Thyroid gland (tissue), 4 donors: ENCODE measurements around the gene HES4. TPM values are rescaled to one million over a fixed set of nuclear protein-coding genes. Genes with fewer than 3 reads are reported as not detected.
"Not testable (repeated sequence)": the region's sequence is repeated elsewhere in the genome, so short reads cannot be mapped to it uniquely, and the experiment has no call there.

ENCODE experiments used
- DNase-seq, 2 donors: peaks; one replicate each; pipeline ENCODE4 v3.0.0-alpha.2; 2019
- H3K27ac ChIP-seq, 3 donors: fragments of 200-600 bp; sonication (generic); 1 replicate in 2 of 3; 2 replicates in 1 of 3; pipeline ENCODE4 v1.5.1; 2016 to 2019; ENCODE audit warnings: mild to moderate bottlenecking in 1 of 3, moderate library complexity in 1 of 3
- H3K27me3 ChIP-seq: fragments of 200-600 bp; sonication (generic); one replicate; pipeline ENCODE4 v1.5.1; 2019
- H3K36me3 ChIP-seq, 2 donors: fragments of 200-600 bp; sonication (generic); one replicate each; pipeline ENCODE4 v1.5.1; 2016 to 2019
- H3K4me1 ChIP-seq, 2 donors: fragments of 200-600 bp; sonication (generic); one replicate each; pipeline ENCODE4 v1.5.1; 2017 to 2019
- H3K4me3 ChIP-seq, 3 donors: fragments of 200-600 bp; sonication (generic); replicated peaks in 1 of 3; 1 replicate in 2 of 3; 2 replicates in 1 of 3; pipeline ENCODE4 v1.5.1; 2016; ENCODE audit warnings: mild to moderate bottlenecking in 1 of 3
- H3K9me3 ChIP-seq: fragments of 200-600 bp; sonication (generic); one replicate; pipeline ENCODE4 v1.5.1; 2017
- POLR2A ChIP-seq, 2 donors: fragments of 450-650 bp; IDR thresholded peaks; one replicate each; pipeline ENCODE4 v1.6.1; 2017; ENCODE audit warnings: antibody characterized with exemption in 2 of 2, mild to moderate bottlenecking in 2 of 2, moderate library complexity in 1 of 2
- WGBS, 2 donors: methylation state at CpG; one replicate each; pipeline ENCODE4 v1.1.5; 2017; 5-methylcytosine and 5-hydroxymethylcytosine counted together
- intact Hi-C: fragments of 100-400 bp; cut with DNase I; formaldehyde crosslinking; loops from one replicate; pipeline ENCODE4 v1.15.1; 2023
- total RNA-seq, 4 donors: library from RNA; depleted of rRNA; stranded (reverse); fragments of >200 nt; gene quantifications; one replicate each; pipeline ENCODE4 v1.2.3, GENCODE V29; 2016
- TF ChIP-seq, protein P1 (sequence below), 6 experiments: fragments of 200-600 bp in 3 of 6; fragments of 450-650 bp in 3 of 6; sonication (generic) in 3 of 6; IDR thresholded peaks; one replicate each; pipeline ENCODE4 v1.5.1; 2016 to 2019; ENCODE audit warnings: antibody characterized with exemption in 6 of 6, mild to moderate bottlenecking in 2 of 6, inconsistent platforms in 1 of 6, moderate library complexity in 1 of 6

The HES4 gene
- total RNA-seq, 4 donors from 2014 or later = 5.0 to 29.2 (median 18.6) TPM

- 30 to 33% methylated on average over 14 to 24 of the region's 30 CpGs for WGBS, 2 donors
- H3K4me3 ChIP-seq = no peak overlapping the region
- H3K27ac ChIP-seq = no peak overlapping the region
- no peaks in the 10 kb centered on the region for H3K27me3 ChIP-seq
- H3K4me1 ChIP-seq = peaks cover 10 to 18% of the 10 kb centered on the region in 2 donors
- intact Hi-C loops = no loop called here
- no peaks in the 10 kb centered on the region for H3K9me3 ChIP-seq
- no peak for DNase-seq
- H3K36me3 ChIP-seq = no peaks in the 10 kb centered on the region
- TF ChIP-seq POLR2A (IDR thresholded peaks at IDR 0.05) = no peak
- TF ChIP-seq, protein P1, sequence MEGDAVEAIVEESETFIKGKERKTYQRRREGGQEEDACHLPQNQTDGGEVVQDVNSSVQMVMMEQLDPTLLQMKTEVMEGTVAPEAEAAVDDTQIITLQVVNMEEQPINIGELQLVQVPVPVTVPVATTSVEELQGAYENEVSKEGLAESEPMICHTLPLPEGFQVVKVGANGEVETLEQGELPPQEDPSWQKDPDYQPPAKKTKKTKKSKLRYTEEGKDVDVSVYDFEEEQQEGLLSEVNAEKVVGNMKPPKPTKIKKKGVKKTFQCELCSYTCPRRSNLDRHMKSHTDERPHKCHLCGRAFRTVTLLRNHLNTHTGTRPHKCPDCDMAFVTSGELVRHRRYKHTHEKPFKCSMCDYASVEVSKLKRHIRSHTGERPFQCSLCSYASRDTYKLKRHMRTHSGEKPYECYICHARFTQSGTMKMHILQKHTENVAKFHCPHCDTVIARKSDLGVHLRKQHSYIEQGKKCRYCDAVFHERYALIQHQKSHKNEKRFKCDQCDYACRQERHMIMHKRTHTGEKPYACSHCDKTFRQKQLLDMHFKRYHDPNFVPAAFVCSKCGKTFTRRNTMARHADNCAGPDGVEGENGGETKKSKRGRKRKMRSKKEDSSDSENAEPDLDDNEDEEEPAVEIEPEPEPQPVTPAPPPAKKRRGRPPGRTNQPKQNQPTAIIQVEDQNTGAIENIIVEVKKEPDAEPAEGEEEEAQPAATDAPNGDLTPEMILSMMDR (IDR thresholded peaks at IDR 0.05) = no peak
Measured at GRCh38 chr1:995665-996633, 3.9 kb downstream of the HES4 start.

DNA sequence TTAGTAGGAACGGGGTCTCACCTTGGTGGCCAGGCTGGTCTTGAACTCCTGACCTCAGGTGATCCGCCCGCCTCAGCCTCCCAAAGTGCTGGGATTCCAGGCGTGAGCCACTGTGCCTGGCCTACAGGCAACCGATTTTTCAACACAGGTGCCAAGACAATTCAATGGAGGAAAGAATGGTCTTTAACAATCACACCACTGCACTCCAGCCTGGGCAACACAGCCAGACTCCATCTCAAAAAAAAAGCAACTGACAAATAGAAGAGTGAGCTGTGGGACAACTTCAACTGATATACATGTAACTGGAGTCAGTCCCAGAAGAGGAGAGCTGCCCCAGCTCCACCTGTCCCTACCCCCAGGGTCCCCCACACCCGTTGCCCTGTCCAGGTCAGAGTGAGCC, 5.4 kb downstream of the HES4 start:
- peaks cover 3 to 13% of the 10 kb centered on the region in 2 donors for H3K4me1 ChIP-seq
- WGBS, 2 donors = 89 to 91% methylated on average over 6 of the region's 6 CpGs
- intact Hi-C loops, H3K27me3 ChIP-seq, DNase-seq, H3K4me3 ChIP-seq, H3K9me3 ChIP-seq, H3K36me3 ChIP-seq, H3K27ac ChIP-seq: not testable (repeated sequence)

DNA sequence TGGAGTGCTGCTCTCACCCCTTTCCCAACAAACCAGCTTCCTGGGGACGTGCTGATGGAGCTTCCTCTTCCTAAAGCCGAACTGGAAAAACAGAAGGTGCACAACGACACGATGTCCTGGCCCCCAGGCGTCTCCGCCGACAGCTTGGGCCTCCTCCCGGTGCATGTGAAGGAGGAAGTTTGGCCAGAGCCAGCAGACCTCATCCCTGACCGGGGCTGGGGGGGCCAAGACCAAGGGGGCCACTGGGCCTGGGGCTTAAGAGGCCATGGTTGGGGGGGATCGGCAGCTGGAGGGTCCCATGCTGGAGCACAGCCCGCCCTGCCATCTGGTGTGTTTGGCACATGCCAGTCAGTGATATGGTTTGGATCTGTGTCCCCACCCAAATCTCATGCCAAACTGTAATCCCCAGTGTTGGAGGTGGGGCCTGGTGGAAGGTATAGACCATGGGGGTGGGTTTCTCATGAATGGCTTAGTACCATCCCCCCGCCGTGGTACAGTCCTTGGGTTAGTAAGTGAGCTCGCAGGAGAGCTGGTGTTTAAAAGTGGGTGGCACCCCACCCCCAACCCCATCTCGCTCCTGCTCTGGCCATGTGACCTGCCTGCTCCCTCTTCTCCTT, 6.4 kb downstream of the HES4 start:
- WGBS, 2 donors = 76 to 81% methylated on average over 11 to 12 of the region's 15 CpGs
- Histone ChIP-seq H3K9me3 (no peaks in the 10 kb centered on the region), H3K27ac (no peak overlapping the region), H3K27me3 (no peaks in the 10 kb centered on the region), H3K36me3 (no peaks in the 10 kb centered on the region), H3K4me3 (no peak overlapping the region), H3K4me1 (peaks cover 0 to 4% of the 10 kb centered on the region in 2 donors)
- intact Hi-C loops = no loop called here
- no peak for DNase-seq
- TF ChIP-seq POLR2A (IDR thresholded peaks at IDR 0.05) = no peak
- TF ChIP-seq, protein P1 (IDR thresholded peaks at IDR 0.05) = no peak

DNA sequence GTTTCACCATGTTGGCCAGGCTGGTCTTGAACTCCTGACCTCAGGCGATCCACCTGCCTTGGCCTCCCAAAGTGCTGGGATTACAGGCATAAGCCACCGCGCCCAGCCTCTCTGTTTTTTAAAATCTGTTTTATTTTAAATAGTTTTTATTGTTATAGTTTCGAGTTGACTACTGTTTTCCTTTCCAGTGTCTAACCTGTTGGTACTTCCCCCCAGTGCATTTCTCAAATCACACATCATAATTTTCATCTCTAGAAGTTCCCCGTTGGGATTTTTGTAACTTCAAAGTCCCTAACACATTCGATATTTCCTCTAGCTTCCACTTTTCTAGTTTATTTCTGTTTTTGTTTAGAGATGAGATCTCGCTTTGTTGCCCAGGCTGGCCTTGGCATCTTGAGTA, 7.5 kb downstream of the HES4 start:
- H3K36me3 ChIP-seq = no peaks in the 10 kb centered on the region
- H3K27ac ChIP-seq = no peak overlapping the region
- no peaks in the 10 kb centered on the region for H3K4me1 ChIP-seq
- 92 to 95% methylated on average over 7 of the region's 7 CpGs for WGBS, 2 donors
- H3K27me3 ChIP-seq = no peaks in the 10 kb centered on the region
- no peak overlapping the region for H3K4me3 ChIP-seq
- DNase-seq = no peak
- intact Hi-C loops = no loop called here
- no peaks in the 10 kb centered on the region for H3K9me3 ChIP-seq
- TF ChIP-seq, protein P1 (IDR thresholded peaks at IDR 0.05) = no peak
- no peak for TF ChIP-seq POLR2A (IDR thresholded peaks at IDR 0.05)

DNA sequence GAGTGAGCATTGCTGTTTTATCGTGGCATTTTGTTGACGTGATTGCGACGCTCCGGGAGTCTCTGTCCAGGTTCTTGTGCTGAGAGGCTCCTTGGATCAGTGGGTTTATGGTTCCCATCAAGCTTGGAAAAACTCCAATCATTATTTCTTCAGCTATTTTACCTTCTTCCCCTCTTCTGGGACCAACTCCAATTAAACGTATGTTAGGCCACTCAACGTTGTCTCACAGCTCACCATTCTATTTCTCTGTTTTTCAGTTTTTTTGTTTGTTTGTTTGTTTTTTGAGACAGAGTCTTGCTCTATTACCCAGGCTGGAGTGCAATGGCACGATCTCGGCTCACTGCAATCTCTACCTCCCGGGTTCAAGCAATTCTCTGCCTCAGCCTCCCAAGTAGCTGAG, 8.0 kb downstream of the HES4 start:
- Histone ChIP-seq H3K36me3 (no peaks in the 10 kb centered on the region), H3K27ac (no peak overlapping the region), H3K4me3 (no peak overlapping the region), H3K27me3 (no peaks in the 10 kb centered on the region), H3K9me3 (no peaks in the 10 kb centered on the region), H3K4me1 (no peaks in the 10 kb centered on the region)
- intact Hi-C loops = no loop called here
- TF ChIP-seq, protein P1 (IDR thresholded peaks at IDR 0.05) = no peak
- no peak for TF ChIP-seq POLR2A (IDR thresholded peaks at IDR 0.05)
- no peak for DNase-seq
- WGBS, 2 donors = 96% methylated on average over 10 of the region's 10 CpGs

DNA sequence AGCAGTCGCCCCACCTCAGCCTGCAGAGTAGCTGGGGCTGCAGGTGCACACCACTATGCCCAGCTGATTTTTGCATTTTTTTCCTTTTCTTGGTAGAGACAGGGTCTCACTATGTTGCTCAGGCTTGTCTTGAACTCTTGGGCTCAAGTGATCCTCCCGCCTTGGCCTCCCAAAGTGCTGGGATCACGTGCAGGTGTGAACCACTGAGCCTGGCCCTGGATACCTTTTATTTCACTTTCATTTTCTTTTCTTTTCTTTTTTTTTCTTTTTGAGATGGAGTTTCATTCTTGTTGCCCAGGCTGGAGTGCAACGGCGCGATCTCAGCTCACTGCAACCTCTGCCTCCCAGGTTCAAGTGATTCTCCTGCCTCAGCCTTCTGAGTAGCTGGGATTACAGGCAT, 8.6 kb downstream of the HES4 start:
- intact Hi-C loops, H3K27me3 ChIP-seq, H3K27ac ChIP-seq, DNase-seq, H3K4me3 ChIP-seq, H3K9me3 ChIP-seq, H3K4me1 ChIP-seq, H3K36me3 ChIP-seq: not testable (repeated sequence)
- 90 to 92% methylated on average over 6 of the region's 6 CpGs for WGBS, 2 donors

- intact Hi-C loops, H3K4me1 ChIP-seq, H3K27me3 ChIP-seq, H3K27ac ChIP-seq, H3K36me3 ChIP-seq, DNase-seq, H3K4me3 ChIP-seq, H3K9me3 ChIP-seq: not testable (repeated sequence)
- 87 to 88% methylated on average over 5 of the region's 5 CpGs for whole genome bisulfite sequencing, 2 donors
Measured at GRCh38 chr1:988061-988460, 11.8 kb downstream of the HES4 start.
